Adrenal gland (tissue), 12 donors: ENCODE results near the gene PACS1. TPM values are rescaled to one million over a fixed set of nuclear protein-coding genes. Genes with fewer than 3 reads are reported as not detected.
A peak's percentile ranks its signal among the peaks of the same experiment; 100 is the strongest.
"Not testable (repeated sequence)": the region's sequence is repeated elsewhere in the genome, so short reads cannot be mapped to it uniquely, and the experiment has no call there.

ENCODE experiments used
- DNase-seq, 7 donors: peaks; one replicate each; pipeline ENCODE4 v3.0.0-alpha.2; 2019 to 2020
- H3K27ac ChIP-seq, 5 donors: fragments of 200-600 bp; sonication (generic) in 4 of 5; 1 replicate in 3 of 5; 2 replicates in 2 of 5; pipeline versions ENCODE4 v1.5.1 to v1.8.0; 2016 to 2020; ENCODE audit warnings: mild to moderate bottlenecking in 1 of 5
- H3K27me3 ChIP-seq: fragments of 200-600 bp; 2 replicates; pipeline ENCODE4 v1.8.0; 2021
- H3K36me3 ChIP-seq, 2 donors: fragments of 200-600 bp; replicated peaks in 1 of 2; 1 replicate in 1 of 2; 2 replicates in 1 of 2; pipeline versions ENCODE4 v1.5.1 to v1.8.0; 2018 to 2022
- H3K4me1 ChIP-seq, 2 donors: fragments of 200-600 bp; replicated peaks in 1 of 2; 1 replicate in 1 of 2; 2 replicates in 1 of 2; pipeline versions ENCODE4 v1.5.1 to v1.8.0; 2018 to 2021
- H3K4me3 ChIP-seq, 4 donors: fragments of 200-600 bp; sonication (generic) in 3 of 4; one replicate each; pipeline ENCODE4 v1.5.1; 2016 to 2018
- H3K9me3 ChIP-seq, 3 donors: fragments of 200-600 bp; sonication (generic) in 1 of 3; replicated peaks in 1 of 3; 1 replicate in 2 of 3; 2 replicates in 1 of 3; pipeline versions ENCODE4 v1.5.1 to v1.8.0; 2016 to 2021
- POLR2A ChIP-seq, 2 donors: fragments of 450-650 bp; IDR thresholded peaks; one replicate each; pipeline ENCODE4 v1.6.1; 2017; ENCODE audit warnings: antibody characterized with exemption in 2 of 2, mild to moderate bottlenecking in 2 of 2, moderate library complexity in 1 of 2
- WGBS, 4 donors: extraction: QIAGEN DNeasy Blood & Tissue Kit in 2 of 4; methylation state at CpG; one replicate each; pipeline versions ENCODE4 v1.1.5 to v1.1.7; 2013 to 2017; 5-methylcytosine and 5-hydroxymethylcytosine counted together
- intact Hi-C, 2 donors: fragments of 100-400 bp; cut with DNase I; formaldehyde crosslinking; loops; one replicate each; pipeline versions ENCODE4 v1.14.1 to v1.15.0; 2022 to 2023
- polyA plus RNA-seq, 3 donors: library from polyadenylated mRNA; stranded (reverse); fragments of 200-250 nt in 2 of 3; fragments of 350-450 nt in 1 of 3; fragmentation: Illumina TruSeq in 1 of 3; extraction: RNeasy Lipid Tissue Mini Kit (QIAGEN cat#74804) in 1 of 3; gene quantifications; one replicate each; pipeline ENCODE4 v1.2.3, GENCODE V29; 2013 to 2014
- total RNA-seq, 9 donors: library from RNA; depleted of rRNA in 4 of 9; stranded (reverse); fragments of >200 nt in 4 of 9; fragments of 120-200 nt in 1 of 9; fragmentation: NEBNext Ultra II Directional in 1 of 9; extraction: Animal tissue kit (Norgen Biotek cat#: 25700) in 1 of 9; gene quantifications; one replicate each; pipeline versions ENCODE4 v1.1.0 to v1.2.4, GENCODE V29; 2013 to 2023
- TF ChIP-seq, protein P1 (sequence below), 6 experiments: fragments of 450-650 bp in 4 of 6; fragments of 200-600 bp in 2 of 6; sonication (generic) in 1 of 6; IDR thresholded peaks; 1 replicate in 5 of 6; 2 replicates in 1 of 6; pipeline versions ENCODE4 v1.5.1 to v1.8.0; 2016 to 2021; ENCODE audit warnings: antibody characterized with exemption in 6 of 6, mild to moderate bottlenecking in 2 of 6, moderate library complexity in 1 of 6
- donor health status: healthy with polysubstance abuse.
- donor health status: Bipolar disorder and iron deficiency.
- donor health status: DM: yes; HTN: yes; CAD: no.
- donor health status: DM: no; HTN: no; CAD: no.
- donor health status: DM: no; HTN: no; CAD: no.
- donor health status: DM: yes; HTN: yes; CAD: no.

The PACS1 gene
- total and polyA plus RNA-seq, 12 donors: 21.1 to 60.5 (median 38.2) TPM

DNA sequence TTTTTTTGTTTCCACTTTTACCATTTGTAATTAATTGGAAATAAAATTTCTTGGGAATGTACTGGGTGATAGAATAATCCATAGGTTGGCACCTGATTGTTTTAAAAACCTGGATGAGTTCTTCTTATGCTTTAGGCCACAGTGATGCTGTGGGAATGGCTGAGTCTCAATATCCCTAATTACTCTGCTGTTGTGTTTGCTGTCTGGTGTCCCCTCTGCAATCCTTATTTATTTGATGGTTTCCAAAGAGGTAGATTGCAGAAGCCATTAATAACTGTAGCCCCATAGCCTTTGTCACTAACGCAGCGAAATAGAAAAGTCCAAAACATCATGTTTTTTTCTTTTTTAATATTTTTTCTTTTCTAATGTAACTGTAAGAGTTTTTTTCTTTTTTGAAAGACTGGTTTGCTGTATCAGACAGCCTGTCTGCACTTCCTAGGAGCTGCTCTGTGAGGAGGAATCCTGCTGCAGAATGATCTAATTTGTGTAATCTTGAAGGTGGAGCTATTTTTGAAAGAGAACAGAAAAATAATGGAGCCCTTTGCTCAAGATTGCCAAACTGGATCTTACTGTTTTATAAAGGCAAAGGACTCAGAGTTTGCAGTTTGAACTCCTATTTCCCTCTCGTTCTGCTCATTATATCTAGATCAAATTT, 14.9 kb downstream of the PACS1 start:
- WGBS, 4 donors: 56 to 63% (median 61%) methylated on average over 3 of the region's 3 CpGs
- intact Hi-C loops: no loop called here
- Histone ChIP-seq H3K27ac (no peak overlapping the region), H3K36me3 (no peaks in the 10 kb centered on the region), H3K9me3 (no peaks in the 10 kb centered on the region), H3K4me3 (no peak overlapping the region), H3K27me3 (no peaks in the 10 kb centered on the region), H3K4me1 (peaks cover 32 to 55% of the 10 kb centered on the region in 2 donors)
- TF ChIP-seq POLR2A (IDR thresholded peaks at IDR 0.05): no peak
- peak in 1 of 7 donors; percentile 4 for DNase-seq

DNA sequence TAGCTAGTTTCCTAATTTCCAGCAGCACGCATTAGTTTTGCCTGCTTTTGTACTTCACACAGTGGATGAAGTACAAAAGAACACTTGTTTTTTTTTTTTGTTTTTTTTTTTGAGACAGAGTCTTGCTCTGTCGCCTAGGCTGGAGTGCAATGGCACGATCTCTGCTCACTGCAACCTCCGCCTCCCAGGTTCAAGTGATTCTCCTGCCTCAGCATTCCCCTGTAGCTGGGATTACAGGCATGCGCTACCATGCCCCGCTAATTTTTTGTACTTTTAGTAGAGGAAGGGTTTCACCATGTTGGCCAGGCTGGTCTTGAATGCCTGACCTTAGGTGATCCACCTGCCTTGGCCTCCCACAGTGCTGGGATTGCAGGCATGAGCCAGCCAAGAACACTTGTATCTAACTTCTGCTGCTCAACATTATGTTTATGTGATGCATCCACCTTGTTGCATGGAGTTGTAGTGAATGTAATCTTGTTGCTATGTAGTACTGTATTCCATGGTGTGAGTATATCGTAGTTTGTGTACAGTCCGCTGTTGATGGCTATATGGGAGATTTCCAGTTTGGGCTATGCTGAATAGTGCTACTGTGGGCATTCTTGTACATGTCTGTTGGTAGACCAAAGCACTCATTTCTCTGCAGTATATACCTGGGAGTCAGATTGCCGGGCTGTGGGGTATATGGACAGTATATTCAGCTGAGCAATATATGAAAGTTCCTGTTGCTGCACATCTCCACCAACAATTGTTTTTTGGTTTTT, 17.3 kb downstream of the PACS1 start:
- peaks cover 24 to 31% of the 10 kb centered on the region in 2 donors for H3K4me1 ChIP-seq
- intact Hi-C loops: no loop called here
- DNase-seq: no peak
- H3K36me3 ChIP-seq: no peaks in the 10 kb centered on the region
- no peaks in the 10 kb centered on the region for H3K27me3 ChIP-seq
- TF ChIP-seq, protein P1, sequence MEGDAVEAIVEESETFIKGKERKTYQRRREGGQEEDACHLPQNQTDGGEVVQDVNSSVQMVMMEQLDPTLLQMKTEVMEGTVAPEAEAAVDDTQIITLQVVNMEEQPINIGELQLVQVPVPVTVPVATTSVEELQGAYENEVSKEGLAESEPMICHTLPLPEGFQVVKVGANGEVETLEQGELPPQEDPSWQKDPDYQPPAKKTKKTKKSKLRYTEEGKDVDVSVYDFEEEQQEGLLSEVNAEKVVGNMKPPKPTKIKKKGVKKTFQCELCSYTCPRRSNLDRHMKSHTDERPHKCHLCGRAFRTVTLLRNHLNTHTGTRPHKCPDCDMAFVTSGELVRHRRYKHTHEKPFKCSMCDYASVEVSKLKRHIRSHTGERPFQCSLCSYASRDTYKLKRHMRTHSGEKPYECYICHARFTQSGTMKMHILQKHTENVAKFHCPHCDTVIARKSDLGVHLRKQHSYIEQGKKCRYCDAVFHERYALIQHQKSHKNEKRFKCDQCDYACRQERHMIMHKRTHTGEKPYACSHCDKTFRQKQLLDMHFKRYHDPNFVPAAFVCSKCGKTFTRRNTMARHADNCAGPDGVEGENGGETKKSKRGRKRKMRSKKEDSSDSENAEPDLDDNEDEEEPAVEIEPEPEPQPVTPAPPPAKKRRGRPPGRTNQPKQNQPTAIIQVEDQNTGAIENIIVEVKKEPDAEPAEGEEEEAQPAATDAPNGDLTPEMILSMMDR (IDR thresholded peaks at IDR 0.05): no peak
- TF ChIP-seq POLR2A (IDR thresholded peaks at IDR 0.05): no peak
- H3K9me3 ChIP-seq: no peaks in the 10 kb centered on the region
- 94 to 99% (median 98%) methylated on average over 9 of the region's 9 CpGs for WGBS, 4 donors
- H3K27ac ChIP-seq: no peak overlapping the region
- H3K4me3 ChIP-seq: no peak overlapping the region

DNA sequence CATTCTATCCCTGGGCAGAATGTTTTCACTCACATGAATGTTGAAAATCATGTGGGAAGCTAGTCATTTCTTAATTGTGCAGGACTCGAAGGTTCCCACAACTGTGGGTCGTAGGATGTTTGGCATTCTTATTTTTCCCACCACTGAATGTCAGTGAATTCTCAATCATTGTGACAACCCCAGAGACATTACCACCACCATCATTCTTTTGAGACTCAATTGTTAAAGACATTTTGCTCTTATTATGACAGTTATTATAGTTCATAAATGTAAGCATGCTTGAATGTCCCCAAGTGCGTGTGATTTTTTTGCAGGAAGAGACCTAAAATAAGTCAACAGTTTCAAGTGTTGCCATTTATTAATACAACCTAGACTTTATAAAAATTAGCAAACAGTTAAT, 19.0 kb downstream of the PACS1 start:
- 87 to 92% (median 90%) methylated on average over 3 of the region's 3 CpGs for WGBS, 4 donors
- no peaks in the 10 kb centered on the region for H3K36me3 ChIP-seq
- no peak for TF ChIP-seq POLR2A (IDR thresholded peaks at IDR 0.05)
- TF ChIP-seq, protein P1 (IDR thresholded peaks at IDR 0.05): no peak

DNA sequence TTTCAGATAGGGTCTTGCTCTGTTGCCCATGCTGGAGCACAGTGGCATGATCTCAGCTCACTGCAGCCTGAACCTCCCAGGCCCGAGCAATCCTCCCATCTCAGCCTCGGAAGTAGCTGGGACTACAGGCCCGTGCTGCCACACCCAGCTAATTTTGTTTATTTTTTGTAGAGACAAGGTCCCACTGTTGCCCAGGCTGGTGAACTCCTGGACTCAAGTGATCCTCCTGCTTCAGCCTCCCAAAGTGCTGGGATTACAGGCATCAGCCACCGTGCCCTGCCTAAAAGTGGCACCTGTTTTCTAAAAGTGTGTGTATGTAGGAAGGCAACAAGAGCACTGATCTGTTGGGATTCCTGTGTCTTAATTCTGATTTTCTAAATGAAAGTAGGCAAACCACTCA, 20.2 kb downstream of the PACS1 start:
- Histone ChIP-seq H3K9me3 (no peaks in the 10 kb centered on the region), H3K4me3 (no peak overlapping the region), H3K27ac (no peak overlapping the region), H3K27me3 (no peaks in the 10 kb centered on the region), H3K4me1 (peaks cover 4% of the 10 kb centered on the region in 2 donors), H3K36me3 (no peaks in the 10 kb centered on the region)
- no peak for DNase-seq
- 95 to 100% (median 96%) methylated on average over 4 of the region's 4 CpGs for WGBS, 4 donors
- intact Hi-C loops: no loop called here
- TF ChIP-seq, protein P1 (IDR thresholded peaks at IDR 0.05): no peak
- TF ChIP-seq POLR2A (IDR thresholded peaks at IDR 0.05): no peak

More for the DNA sequence above, 19.0 kb downstream of the PACS1 start:
- Histone ChIP-seq H3K9me3 (no peaks in the 10 kb centered on the region), H3K27ac (no peak overlapping the region), H3K27me3 (no peaks in the 10 kb centered on the region), H3K4me1 (peaks cover 7 to 13% of the 10 kb centered on the region in 2 donors), H3K4me3 (no peak overlapping the region)
- DNase-seq: no peak
- intact Hi-C loops: no loop called here

DNA sequence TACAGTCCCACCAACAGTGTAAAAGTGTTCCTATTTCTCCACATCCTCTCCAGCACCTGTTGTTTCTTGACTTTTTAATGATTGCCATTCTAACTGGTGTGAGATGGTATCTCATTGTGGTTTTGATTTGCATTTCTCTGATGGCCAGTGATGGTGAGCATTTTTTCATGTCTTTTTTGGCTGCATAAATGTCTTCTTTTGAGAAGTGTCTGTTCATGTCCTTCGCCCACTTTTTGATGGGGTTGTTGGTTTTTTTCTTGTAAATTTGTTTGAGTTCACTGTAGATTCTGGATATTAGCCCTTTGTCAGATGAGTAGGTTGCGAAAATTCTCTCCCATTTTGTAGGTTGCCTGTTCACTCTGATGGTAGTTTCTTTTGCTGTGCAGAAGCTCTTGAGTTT, 22.1 kb downstream of the PACS1 start:
- H3K9me3 ChIP-seq, intact Hi-C loops, H3K27me3 ChIP-seq, H3K36me3 ChIP-seq, H3K4me3 ChIP-seq, H3K4me1 ChIP-seq, DNase-seq, H3K27ac ChIP-seq: not testable (repeated sequence)
- 98 to 100% (median 99%) methylated on average over 2 of the region's 2 CpGs for WGBS, 4 donors

DNA sequence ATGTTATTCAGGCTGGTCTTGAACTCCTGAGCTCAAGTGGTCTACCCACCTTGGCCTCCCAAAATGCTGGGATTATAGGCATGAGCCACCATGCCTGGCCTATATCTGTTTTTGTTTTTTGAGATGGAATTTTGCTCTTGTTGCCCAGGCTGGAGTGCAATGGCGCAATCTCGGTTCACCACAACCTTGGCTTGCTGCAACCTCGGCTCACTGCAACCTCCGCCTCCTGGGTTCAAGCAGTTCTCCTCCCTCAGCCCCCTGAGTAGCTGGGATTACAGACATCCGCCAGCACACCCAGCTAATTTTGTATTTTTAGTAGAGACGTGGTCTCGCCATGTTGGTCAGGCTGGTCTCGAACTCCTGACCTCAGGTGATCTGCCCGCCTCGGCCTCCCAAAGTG, 29.7 kb downstream of the PACS1 start:
- 88 to 92% (median 90%) methylated on average over 10 of the region's 10 CpGs for WGBS, 4 donors
- H3K27ac ChIP-seq: peak overlapping the region in 1 of 5 donors; percentile 40

More for the DNA sequence above, 29.7 kb downstream of the PACS1 start:
- H3K27me3 ChIP-seq, H3K36me3 ChIP-seq, H3K9me3 ChIP-seq, H3K4me3 ChIP-seq, DNase-seq, intact Hi-C loops: not testable (repeated sequence)
- peaks cover 5 to 15% of the 10 kb centered on the region in 2 donors for H3K4me1 ChIP-seq
